Breast epithelium (tissue), 4 donors: ENCODE results near the gene SNX18. TPM values are rescaled to one million over a fixed set of nuclear protein-coding genes. Genes with fewer than 3 reads are reported as not detected.
A peak's percentile ranks its signal among the peaks of the same experiment; 100 is the strongest.

Source experiments
- DNase-seq, 2 donors: peaks; one replicate each; pipeline ENCODE4 v3.0.0-alpha.2; 2019; ENCODE audit warnings: low spot score in 2 of 2
- H3K27ac ChIP-seq, 2 donors: fragments of 200-600 bp; sonication (generic) in 1 of 2; one replicate each; pipeline ENCODE4 v1.5.1; 2016 to 2019; ENCODE audit warnings: mild to moderate bottlenecking in 1 of 2
- H3K27me3 ChIP-seq, 2 donors: fragments of 200-600 bp; sonication (generic) in 1 of 2; one replicate each; pipeline versions ENCODE4 v1.5.1 to v1.6.0; 2017 to 2019; ENCODE audit warnings: control low read depth in 1 of 2, mild to moderate bottlenecking in 1 of 2
- H3K36me3 ChIP-seq: fragments of 200-600 bp; one replicate; pipeline ENCODE4 v1.5.1; 2019
- H3K4me1 ChIP-seq, 2 donors: fragments of 200-600 bp; sonication (generic); one replicate each; pipeline ENCODE4 v1.5.1; 2016 to 2019; ENCODE audit warnings: control low read depth in 1 of 2
- H3K4me3 ChIP-seq, 3 donors: fragments of 200-600 bp; sonication (generic); 1 replicate in 2 of 3; 2 replicates in 1 of 3; pipeline ENCODE4 v1.5.1; 2016 to 2019; ENCODE audit warnings: mild to moderate bottlenecking in 3 of 3, moderate library complexity in 2 of 3
- H3K9me3 ChIP-seq, 2 donors: fragments of 200-600 bp; sonication (generic) in 1 of 2; one replicate each; pipeline ENCODE4 v1.5.1; 2016 to 2019; ENCODE audit warnings: control low read depth in 1 of 2
- POLR2A ChIP-seq: fragments of 450-650 bp; IDR thresholded peaks from one replicate; pipeline ENCODE4 v1.6.1; 2016; ENCODE audit warnings: antibody characterized with exemption, mild to moderate bottlenecking, moderate library complexity
- POLR2AphosphoS5 ChIP-seq, 3 donors: sonication (generic); formaldehyde crosslinking; IDR thresholded peaks; one replicate each; pipeline ENCODE4 v1.6.1; 2017; ENCODE audit warnings: antibody characterized with exemption in 3 of 3
- intact Hi-C: fragments of 100-400 bp; cut with DNase I; formaldehyde crosslinking; loops from one replicate; pipeline ENCODE4 v1.15.1; 2023; ENCODE audit warnings: low total_unique reads
- total RNA-seq, 3 donors: library from RNA; depleted of rRNA; stranded (reverse); fragments of >200 nt; gene quantifications; one replicate each; pipeline ENCODE4 v1.1.0, GENCODE V29; 2016
- TF ChIP-seq, protein P1 (sequence below), 3 donors: fragments of 450-650 bp; IDR thresholded peaks; one replicate each; pipeline ENCODE4 v1.5.1; 2016 to 2017; ENCODE audit warnings: antibody characterized with exemption in 3 of 3, mild to moderate bottlenecking in 3 of 3, moderate library complexity in 3 of 3

SNX18 gene
- total RNA-seq, 3 donors from 2014 or later = 29.2 to 37.3 (median 33.1) TPM

DNA sequence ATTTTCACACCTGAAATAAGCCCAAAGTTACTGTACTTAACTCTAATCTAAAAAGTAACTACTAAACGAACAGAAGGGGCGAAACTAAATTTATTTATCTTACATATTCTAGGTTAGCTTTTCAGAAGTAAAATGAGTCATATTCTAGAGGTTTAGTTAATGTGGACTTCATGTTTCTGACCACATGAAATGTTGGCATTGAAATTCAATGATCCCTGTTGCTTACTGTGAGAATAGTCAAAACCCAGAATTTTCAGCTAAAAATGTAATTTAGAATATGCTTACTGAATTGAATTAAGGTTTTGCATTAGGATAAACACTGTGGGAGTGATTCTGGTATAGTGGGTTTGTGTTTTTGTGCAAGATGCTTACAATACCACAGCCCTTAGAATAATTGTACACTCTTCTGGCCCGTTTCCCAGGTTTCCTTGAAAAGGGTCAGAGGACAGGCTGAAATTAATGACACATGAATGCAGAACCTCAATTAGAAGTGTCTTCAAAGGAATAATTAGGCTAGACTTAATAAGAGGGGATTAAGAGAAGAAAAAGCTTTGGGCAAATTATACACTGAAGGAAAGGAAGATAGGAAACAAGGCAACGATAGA, 1.4 kb upstream of the SNX18 start:
- H3K27me3 ChIP-seq = no peaks in the 10 kb centered on the region
- no peak overlapping the region for H3K4me3 ChIP-seq
- no peaks in the 10 kb centered on the region for H3K9me3 ChIP-seq
- DNase-seq = no peak
- TF ChIP-seq, protein P1, sequence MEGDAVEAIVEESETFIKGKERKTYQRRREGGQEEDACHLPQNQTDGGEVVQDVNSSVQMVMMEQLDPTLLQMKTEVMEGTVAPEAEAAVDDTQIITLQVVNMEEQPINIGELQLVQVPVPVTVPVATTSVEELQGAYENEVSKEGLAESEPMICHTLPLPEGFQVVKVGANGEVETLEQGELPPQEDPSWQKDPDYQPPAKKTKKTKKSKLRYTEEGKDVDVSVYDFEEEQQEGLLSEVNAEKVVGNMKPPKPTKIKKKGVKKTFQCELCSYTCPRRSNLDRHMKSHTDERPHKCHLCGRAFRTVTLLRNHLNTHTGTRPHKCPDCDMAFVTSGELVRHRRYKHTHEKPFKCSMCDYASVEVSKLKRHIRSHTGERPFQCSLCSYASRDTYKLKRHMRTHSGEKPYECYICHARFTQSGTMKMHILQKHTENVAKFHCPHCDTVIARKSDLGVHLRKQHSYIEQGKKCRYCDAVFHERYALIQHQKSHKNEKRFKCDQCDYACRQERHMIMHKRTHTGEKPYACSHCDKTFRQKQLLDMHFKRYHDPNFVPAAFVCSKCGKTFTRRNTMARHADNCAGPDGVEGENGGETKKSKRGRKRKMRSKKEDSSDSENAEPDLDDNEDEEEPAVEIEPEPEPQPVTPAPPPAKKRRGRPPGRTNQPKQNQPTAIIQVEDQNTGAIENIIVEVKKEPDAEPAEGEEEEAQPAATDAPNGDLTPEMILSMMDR (IDR thresholded peaks at IDR 0.05) = no peak
- no peak overlapping the region for H3K27ac ChIP-seq
- intact Hi-C loops = loop anchor here (5.0 kb wide), 1 partner anchor 331 kb away; no protein-coding TSS in a partner anchor
- no peaks in the 10 kb centered on the region for H3K36me3 ChIP-seq
- H3K4me1 ChIP-seq = peaks cover 6 to 8% of the 10 kb centered on the region in 2 donors

GRCh38 chr5:54517174-54517511, 416 bp upstream of the SNX18 start:
- H3K4me3 ChIP-seq = peak overlapping the region; percentile 62 to 95 (median 85)
- TF ChIP-seq, protein P1 (IDR thresholded peaks at IDR 0.05) = no peak
- TF ChIP-seq POLR2AphosphoS5 (IDR thresholded peaks at IDR 0.05) = no peak
- no peak for TF ChIP-seq POLR2A
- H3K27ac ChIP-seq = peak overlapping the region; percentile 95 to 97

GRCh38 chr5:54518146-54518817, 723 bp downstream of the SNX18 start:
- H3K9me3 ChIP-seq = no peaks in the 10 kb centered on the region
- no peaks in the 10 kb centered on the region for H3K36me3 ChIP-seq
- intact Hi-C loops = loop anchor here (5.0 kb wide), 1 partner anchor 329 kb away; no protein-coding TSS in a partner anchor
- H3K4me1 ChIP-seq = peaks cover 7 to 8% of the 10 kb centered on the region in 2 donors
- no peaks in the 10 kb centered on the region for H3K27me3 ChIP-seq
- H3K4me3 ChIP-seq = peak overlapping the region; percentile 62 to 95 (median 85)
- H3K27ac ChIP-seq = peak overlapping the region; percentile 95 to 97
- peak in 1 of 2 donors; percentile 58 for DNase-seq
- TF ChIP-seq POLR2A (no peak), POLR2AphosphoS5 (IDR thresholded peaks at IDR 0.05) (no peak)
- TF ChIP-seq, protein P1 (IDR thresholded peaks at IDR 0.05) = no peak

More at GRCh38 chr5:54517174-54517511, 416 bp upstream of the SNX18 start:
- DNase-seq = no peak
- intact Hi-C loops = loop anchor here (5.0 kb wide), 1 partner anchor 330 kb away; no protein-coding TSS in a partner anchor
- Histone ChIP-seq H3K27me3 (no peaks in the 10 kb centered on the region), H3K9me3 (no peaks in the 10 kb centered on the region), H3K36me3 (no peaks in the 10 kb centered on the region), H3K4me1 (peaks cover 6 to 8% of the 10 kb centered on the region in 2 donors)

DNA sequence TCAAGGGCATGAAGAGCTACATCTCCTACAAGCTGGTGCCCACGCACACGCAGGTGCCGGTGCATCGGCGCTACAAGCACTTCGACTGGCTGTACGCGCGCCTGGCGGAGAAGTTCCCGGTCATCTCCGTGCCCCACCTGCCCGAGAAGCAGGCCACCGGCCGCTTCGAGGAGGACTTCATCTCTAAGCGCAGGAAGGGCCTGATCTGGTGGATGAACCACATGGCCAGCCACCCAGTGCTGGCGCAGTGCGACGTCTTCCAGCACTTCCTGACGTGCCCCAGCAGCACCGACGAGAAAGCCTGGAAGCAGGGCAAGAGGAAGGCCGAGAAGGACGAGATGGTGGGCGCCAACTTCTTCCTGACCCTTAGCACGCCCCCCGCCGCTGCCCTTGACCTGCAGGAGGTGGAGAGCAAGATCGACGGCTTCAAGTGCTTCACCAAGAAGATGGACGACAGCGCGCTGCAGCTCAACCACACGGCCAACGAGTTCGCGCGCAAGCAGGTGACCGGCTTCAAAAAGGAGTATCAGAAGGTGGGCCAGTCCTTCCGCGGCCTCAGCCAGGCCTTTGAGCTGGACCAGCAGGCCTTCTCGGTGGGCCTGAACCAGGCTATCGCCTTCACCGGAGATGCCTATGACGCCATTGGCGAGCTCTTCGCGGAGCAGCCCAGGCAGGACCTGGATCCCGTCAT, 1.4 kb downstream of the SNX18 start:
- Histone ChIP-seq H3K27ac (peak overlapping the region; percentile 95 to 97), H3K4me3 (peak overlapping the region; percentile 62 to 95 (median 85)), H3K4me1 (peaks cover 8 to 14% of the 10 kb centered on the region in 2 donors), H3K27me3 (no peaks in the 10 kb centered on the region), H3K36me3 (no peaks in the 10 kb centered on the region), H3K9me3 (no peaks in the 10 kb centered on the region)
- intact Hi-C loops = loop anchor here (5.0 kb wide), 1 partner anchor 328 kb away; no protein-coding TSS in a partner anchor
- no peak for DNase-seq
- TF ChIP-seq, protein P1 (IDR thresholded peaks at IDR 0.05) = no peak
- TF ChIP-seq POLR2AphosphoS5 (IDR thresholded peaks at IDR 0.05) = no peak
- TF ChIP-seq POLR2A = no peak
